Stimulated activated CD4-positive, alpha-beta T cell treated with anti-CD3 and anti-CD28 coated beads, Interleukin-12 subunit alpha, Interleukin-12 subunit beta, amount 100 ng/mL, for 4 hours (primary cell): Measurements from ENCODE around the gene FBLN5.
"Not testable (repeated sequence)": the region's sequence is repeated elsewhere in the genome, so short reads cannot be mapped to it uniquely, and the experiment has no call there.

ENCODE experiments used
- DNase-seq: peaks from one replicate; pipeline ENCODE4 v3.0.0-alpha.2; 2020

FBLN5 gene

GRCh38 chr14:91857614-91858013, 89.9 kb downstream of the FBLN5 start:
- DNase-seq, result no peak

DNA sequence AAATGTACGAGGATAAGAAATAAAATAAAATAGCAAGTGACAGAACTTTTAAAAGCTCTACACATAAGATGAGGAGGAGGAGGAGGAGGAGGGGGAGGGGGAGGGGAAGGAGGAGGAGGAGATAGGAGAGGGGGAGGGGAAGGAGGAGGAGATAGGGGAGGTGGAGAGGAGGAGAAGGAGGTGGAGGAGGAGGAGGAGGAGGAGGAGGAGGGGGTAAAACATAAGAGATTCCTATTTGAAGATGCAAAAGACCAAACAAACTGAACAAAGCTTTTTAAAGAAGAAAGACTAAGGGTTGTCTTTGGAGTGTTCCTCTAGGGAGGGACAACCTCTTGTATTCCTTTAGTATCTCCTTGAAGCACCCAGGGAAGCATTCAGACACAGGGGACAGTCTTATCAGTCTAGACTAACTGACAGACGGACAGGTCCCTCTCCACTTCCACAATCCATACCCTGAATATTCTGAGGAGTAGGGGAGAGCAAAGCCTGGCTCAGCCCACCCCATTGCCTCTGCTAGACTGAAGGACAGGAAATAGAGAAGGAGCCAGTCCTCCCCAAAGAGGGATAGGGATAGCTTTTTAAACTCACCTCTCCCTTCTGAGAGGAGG, 93.1 kb downstream of the FBLN5 start:
- DNase-seq, result no peak

DNA sequence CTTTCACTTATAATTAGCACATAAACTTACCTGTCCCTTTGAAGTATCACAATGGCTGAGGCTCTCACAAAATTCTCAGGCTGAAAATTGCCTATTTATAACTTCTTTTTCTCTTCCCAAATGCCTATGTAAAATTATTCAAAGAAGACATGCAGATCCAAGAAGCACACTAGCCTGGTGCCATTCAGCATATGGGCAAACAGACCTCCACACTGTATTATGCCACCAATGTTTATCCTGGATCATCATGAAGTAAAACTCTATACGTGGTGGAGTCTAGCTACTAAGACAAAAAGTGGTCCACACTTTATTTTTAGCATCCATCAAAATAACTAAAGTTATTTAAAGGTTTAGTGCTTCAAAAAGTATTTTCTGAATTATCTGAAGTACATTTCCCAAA, 95.9 kb downstream of the FBLN5 start:
- no peak for DNase-seq

GRCh38 chr14:91848504-91849001, 98.9 kb downstream of the FBLN5 start:
- no peak for DNase-seq

DNA sequence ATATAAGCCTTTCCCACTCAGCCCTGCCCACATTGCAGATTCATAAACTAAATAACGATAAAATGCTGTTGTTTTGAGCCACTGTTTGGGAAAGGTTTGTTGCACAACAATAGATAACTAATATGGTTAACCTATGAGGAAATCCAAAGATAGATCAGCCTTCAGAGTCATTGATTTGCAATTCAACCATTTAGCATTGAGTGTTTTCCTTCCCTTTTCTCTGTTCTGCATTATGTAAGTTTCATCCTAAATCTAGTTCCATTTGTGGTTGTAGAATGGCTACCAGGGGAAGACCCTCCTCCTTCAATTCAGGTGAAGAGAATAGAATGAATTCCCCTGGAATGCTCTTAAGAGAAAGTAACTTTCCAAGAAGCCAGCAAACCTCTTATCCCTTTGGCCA, 99.8 kb downstream of the FBLN5 start:
- DNase-seq, result no peak

DNA sequence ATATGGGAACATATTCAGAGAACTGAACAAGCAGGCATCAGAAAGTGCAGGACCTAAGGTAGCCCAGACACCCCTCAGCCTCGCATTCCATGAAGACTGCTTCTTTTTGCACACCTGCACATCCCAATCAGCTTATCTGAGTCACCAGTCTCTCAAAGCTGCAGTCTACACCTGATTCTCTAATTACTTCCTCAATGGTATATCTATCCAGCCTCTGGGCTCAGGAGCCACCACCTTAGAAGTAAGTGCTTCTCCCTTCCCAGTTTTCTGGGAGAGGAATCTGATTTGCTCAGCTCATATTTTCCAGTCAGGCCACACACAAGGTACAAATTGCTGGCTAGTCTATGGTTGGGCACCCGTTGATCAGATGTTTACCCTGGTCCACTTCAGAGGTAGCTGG, 101.8 kb downstream of the FBLN5 start:
- no peak for DNase-seq

GRCh38 chr14:91845056-91845455, 102.4 kb downstream of the FBLN5 start:
- DNase-seq, result not testable (repeated sequence)

- no peak for DNase-seq
Observed at GRCh38 chr14:91844029-91844428, 103.5 kb downstream of the FBLN5 start.

DNA sequence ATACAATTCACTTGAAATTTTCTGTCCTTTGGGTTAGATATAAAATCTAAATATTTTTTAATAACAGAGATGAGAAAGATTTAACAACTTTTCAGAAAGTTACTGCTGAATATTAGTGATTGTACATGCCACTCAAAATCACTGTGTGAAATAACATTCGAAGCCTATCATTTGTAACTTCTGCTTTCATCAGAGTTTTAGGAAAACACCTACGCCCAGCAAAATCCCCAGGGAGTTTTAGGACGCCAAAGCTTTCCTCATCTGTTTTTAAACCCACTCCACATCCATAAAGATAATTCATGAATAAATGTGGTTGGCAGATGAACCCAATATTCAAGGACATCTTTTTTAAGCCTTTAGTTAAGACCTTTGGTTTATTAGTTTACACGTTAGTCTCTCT, 104.1 kb downstream of the FBLN5 start:
- no peak for DNase-seq

DNA sequence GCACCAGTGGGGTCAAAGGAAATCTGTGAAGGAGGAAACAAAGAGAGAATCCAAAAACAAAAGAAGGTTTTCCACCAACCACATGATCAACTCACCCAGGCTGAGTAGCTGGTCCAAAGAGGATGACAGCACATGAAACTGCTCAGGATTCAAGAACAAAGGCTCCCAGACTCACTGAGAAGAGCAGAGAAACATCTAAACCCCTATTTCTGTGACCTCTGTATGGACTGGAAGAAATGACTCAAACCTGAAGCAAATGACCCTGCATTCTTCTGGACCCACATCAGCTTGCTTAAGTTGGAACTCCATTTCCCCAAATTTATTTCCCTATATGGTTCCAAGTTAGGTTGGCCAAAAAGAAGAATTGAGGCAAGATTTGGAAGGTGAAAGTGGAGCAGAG, 106.4 kb downstream of the FBLN5 start:
- no peak for DNase-seq

- DNase-seq, result no peak
Observed at GRCh38 chr14:91839749-91840148, 107.7 kb downstream of the FBLN5 start.

DNA sequence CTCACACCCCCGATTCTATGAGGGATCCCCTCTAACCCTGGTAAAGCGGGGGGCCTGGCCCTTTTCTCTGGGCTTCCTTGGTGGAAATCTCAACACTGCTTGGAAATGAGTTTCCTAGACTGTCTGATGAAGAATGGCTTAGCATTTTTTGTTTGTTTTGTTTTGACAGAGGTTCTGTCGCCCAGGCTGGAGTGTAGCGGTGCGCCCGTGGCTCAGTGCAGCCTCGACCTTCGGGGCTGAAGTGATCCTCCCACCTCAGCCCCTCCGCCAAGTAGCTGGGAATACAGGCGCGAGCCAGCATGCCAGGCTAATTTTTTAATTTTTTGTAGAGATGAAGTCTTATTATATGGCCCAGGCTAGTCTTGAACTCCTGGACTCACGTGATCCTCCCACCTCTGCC, 110.4 kb downstream of the FBLN5 start:
- no peak for DNase-seq

DNA sequence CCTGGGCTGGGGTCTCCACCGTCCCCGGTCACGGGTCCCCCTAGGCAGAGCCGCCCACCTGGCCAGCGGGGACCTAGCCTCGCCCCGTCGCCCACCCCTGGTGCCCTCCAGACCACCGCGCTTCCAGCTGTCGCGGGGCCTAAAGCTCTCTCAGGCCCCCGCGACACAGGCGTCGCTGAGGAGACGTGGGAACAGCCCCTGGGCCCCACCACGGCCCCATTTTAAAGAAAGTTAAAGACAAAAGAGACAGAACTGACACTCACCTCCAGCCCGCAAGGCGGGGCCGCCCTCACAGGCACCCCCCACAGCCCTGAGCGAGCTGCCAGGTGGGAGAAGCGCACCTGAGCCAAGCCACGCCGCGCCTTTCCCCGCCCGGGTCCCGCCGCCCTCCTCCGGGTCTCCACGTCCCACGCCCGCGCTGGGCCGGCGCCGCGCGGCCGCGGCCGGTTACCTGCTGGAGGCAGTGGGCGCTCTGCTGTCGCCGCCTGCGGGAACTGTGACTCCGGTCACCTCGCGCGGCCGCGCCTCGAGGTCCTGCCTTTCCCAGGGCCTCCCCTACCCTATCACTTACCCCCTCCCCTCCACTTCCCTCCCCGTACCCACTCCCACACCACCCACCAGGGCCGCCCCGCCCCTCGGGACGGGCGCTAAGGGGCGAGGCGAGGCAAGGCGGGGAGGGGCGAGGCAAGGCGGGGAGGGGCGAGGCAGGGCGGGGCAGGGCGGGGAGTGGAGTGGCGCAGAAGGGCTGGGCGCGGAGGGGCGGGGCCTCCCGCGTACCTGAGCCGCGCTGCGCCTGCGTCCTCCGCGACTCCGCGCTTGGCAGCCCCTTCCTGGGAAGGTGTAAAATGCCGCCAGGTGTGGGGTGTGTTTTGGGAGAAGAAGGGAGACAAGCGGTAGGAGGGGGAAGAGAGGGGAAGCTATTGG, 111.3 kb downstream of the FBLN5 start:
- DNase-seq, result peak; percentile 94

GRCh38 chr14:91835197-91835919, 112.1 kb downstream of the FBLN5 start:
- no peak for DNase-seq

DNA sequence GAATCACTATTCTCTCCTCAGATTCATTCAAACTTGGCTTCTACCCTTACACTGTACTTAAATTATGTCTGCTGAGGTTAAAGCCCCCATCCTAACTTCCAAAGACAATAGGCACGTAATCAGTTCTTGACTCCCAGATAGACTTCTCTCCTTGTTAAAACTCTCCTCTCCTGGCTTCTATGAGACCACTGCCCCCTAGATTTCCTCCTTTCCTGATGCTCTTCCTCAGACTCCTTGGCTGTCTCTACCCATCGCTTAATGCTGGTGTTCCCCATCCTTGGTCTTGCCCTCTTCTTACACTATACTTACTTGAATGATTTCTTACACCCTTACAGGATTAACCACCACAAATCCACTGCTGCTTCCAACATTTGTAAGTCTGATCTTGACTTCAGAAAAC, 112.9 kb downstream of the FBLN5 start:
- no peak for DNase-seq

GRCh38 chr14:91831337-91831736, 116.2 kb downstream of the FBLN5 start:
- no peak for DNase-seq

GRCh38 chr14:91830777-91831176, 116.7 kb downstream of the FBLN5 start:
- DNase-seq, result no peak

DNA sequence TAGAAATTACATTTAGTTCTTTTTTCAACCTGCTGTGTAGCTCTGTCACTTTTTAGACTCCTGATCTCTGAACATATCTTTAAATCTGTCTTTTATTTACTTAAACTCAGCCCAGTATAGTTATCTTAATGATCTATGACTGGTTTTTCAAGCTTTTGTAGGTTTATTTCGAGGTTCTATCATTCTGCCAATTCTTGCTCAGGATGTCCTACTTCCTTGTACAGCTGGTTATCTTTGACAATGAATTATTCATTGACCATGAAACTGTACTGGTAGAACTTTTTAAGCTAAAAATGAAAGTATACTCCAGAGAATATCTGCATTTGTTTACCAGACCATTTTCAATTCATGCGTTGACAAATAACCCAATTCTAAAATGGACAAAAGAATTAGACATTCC, 118.0 kb downstream of the FBLN5 start:
- DNase-seq, result no peak

DNA sequence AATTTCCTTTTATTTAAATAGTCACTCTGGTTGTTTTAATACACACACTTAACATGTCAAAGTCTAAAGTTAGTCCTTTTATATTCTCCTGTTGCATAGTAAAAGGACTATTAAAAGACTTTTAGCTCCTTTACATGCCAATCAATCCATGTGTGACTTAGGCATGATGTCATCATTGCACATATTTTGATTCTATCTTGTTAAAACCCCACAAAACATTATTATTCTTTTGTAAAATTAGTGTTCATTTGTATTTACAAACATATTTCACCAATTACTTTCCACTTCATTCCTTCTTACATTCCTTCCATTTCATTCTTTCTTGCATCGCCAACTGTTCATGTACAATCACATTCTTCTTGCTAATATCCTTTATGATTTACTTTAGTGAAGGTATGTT, 119.7 kb downstream of the FBLN5 start:
- DNase-seq, result no peak
